Smooth muscle cell (in vitro differentiated cells): Measurements from ENCODE around the gene ZNF319. TPM values are rescaled to one million over a fixed set of nuclear protein-coding genes. Genes with fewer than 3 reads are reported as not detected.

Experiments
- DNase-seq: peaks from one replicate; lab custom pipeline; 2025; ENCODE audit not compliant: unreplicated experiment; lab: John Stamatoyannopoulos, UW
- H2AFZ ChIP-seq: fragments of 200-600 bp; sonication (generic); 2 replicates; pipeline ENCODE4 v1.6.0; 2016; ENCODE audit warnings: antibody characterized with exemption, low read depth, mild to moderate bottlenecking
- H3F3A ChIP-seq: fragments of 200-600 bp; sonication (generic); 2 replicates; pipeline ENCODE4 v1.6.0; 2017; ENCODE audit warnings: antibody characterized with exemption, low read depth
- H3K27ac ChIP-seq: fragments of 200-600 bp; sonication (generic); 2 replicates; pipeline ENCODE4 v1.5.1; 2016; ENCODE audit warnings: low read depth, mild to moderate bottlenecking
- H3K27me3 ChIP-seq: fragments of 200-600 bp; sonication (generic); 2 replicates; pipeline ENCODE4 v1.6.1; 2016; ENCODE audit warnings: low read depth, mild to moderate bottlenecking
- H3K36me3 ChIP-seq: fragments of 200-600 bp; sonication (generic); 2 replicates; pipeline ENCODE4 v1.5.1; 2016; ENCODE audit warnings: low read depth
- H3K4me1 ChIP-seq: fragments of 200-600 bp; sonication (generic); 2 replicates; pipeline ENCODE4 v1.5.1; 2016; ENCODE audit warnings: low read depth
- H3K4me2 ChIP-seq: fragments of 200-600 bp; sonication (generic); 2 replicates; pipeline ENCODE4 v1.6.0; 2016; ENCODE audit warnings: mild to moderate bottlenecking
- H3K4me3 ChIP-seq: fragments of 200-600 bp; sonication (generic); 2 replicates; pipeline ENCODE4 v1.5.1; 2016; ENCODE audit warnings: mild to moderate bottlenecking
- H3K79me2 ChIP-seq: fragments of 200-600 bp; sonication (generic); 2 replicates; pipeline ENCODE4 v1.6.0; 2016; ENCODE audit warnings: low read depth, mild to moderate bottlenecking
- H3K9ac ChIP-seq: fragments of 200-600 bp; sonication (generic); 2 replicates; pipeline ENCODE4 v1.6.0; 2016; ENCODE audit warnings: low read depth
- H3K9me3 ChIP-seq: fragments of 200-600 bp; sonication (generic); replicated peaks from 2 replicates; pipeline ENCODE4 v1.5.1; 2016; ENCODE audit warnings: low read depth
- H4K20me1 ChIP-seq: fragments of 200-600 bp; sonication (generic); 2 replicates; pipeline ENCODE4 v1.6.0; 2016; ENCODE audit warnings: low read depth
- WGBS: methylation state at CpG from one replicate; pipeline ENCODE4 v1.1.7; 2016; ENCODE audit warnings: low lambda C conversion rate; 5-methylcytosine and 5-hydroxymethylcytosine counted together
- polyA plus RNA-seq: library from polyadenylated mRNA; unstranded; fragments of >200 nt; fragmentation: Nextera tagmentation; extraction: Ambion mirVana; gene quantifications from 2 replicates; pipeline ENCODE4 v1.2.1, GENCODE V29; 2016
- total RNA-seq: library from RNA; depleted of rRNA; stranded (reverse); fragments of >200 nt; gene quantifications from 2 replicates; pipeline ENCODE4 v1.2.3, GENCODE V29; 2014
- TF ChIP-seq, protein P1 (sequence below): fragments of 200-600 bp; sonication (generic); IDR thresholded peaks from 2 replicates; pipeline ENCODE4 v1.5.1; 2017; ENCODE audit warnings: borderline replicate concordance, mild to moderate bottlenecking, antibody characterized with exemption; ENCODE audit not compliant: insufficient read depth, poor library complexity, severe bottlenecking

Gene ZNF319
- total and polyA plus RNA-seq, 2 experiments from 2014 or later = 3.1 to 4.0 TPM

GRCh38 chr16:58042886-58043515 lies 42.5 kb upstream of the ZNF319 start:
- Histone ChIP-seq H3K9ac (no peak overlapping the region), H3K4me2 (no peak overlapping the region), H3K36me3 (no peaks in the 10 kb centered on the region), H2AFZ (no peak overlapping the region), H3K4me3 (no peak overlapping the region), H4K20me1 (no peaks in the 10 kb centered on the region), H3K27ac (no peak overlapping the region), H3K79me2 (no peaks in the 10 kb centered on the region), H3K4me1 (no peaks in the 10 kb centered on the region), H3K27me3 (no peaks in the 10 kb centered on the region), H3K9me3 (no peaks in the 10 kb centered on the region), H3F3A (no peaks in the 10 kb centered on the region)
- TF ChIP-seq, protein P1, sequence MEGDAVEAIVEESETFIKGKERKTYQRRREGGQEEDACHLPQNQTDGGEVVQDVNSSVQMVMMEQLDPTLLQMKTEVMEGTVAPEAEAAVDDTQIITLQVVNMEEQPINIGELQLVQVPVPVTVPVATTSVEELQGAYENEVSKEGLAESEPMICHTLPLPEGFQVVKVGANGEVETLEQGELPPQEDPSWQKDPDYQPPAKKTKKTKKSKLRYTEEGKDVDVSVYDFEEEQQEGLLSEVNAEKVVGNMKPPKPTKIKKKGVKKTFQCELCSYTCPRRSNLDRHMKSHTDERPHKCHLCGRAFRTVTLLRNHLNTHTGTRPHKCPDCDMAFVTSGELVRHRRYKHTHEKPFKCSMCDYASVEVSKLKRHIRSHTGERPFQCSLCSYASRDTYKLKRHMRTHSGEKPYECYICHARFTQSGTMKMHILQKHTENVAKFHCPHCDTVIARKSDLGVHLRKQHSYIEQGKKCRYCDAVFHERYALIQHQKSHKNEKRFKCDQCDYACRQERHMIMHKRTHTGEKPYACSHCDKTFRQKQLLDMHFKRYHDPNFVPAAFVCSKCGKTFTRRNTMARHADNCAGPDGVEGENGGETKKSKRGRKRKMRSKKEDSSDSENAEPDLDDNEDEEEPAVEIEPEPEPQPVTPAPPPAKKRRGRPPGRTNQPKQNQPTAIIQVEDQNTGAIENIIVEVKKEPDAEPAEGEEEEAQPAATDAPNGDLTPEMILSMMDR = no peak
- no peak for DNase-seq
- 97% methylated on average over 15 of the region's 16 CpGs for WGBS

- Histone ChIP-seq H3K4me1 (no peaks in the 10 kb centered on the region), H3K79me2 (no peaks in the 10 kb centered on the region), H3K27me3 (no peaks in the 10 kb centered on the region), H4K20me1 (no peaks in the 10 kb centered on the region), H3K27ac (no peak overlapping the region), H3K36me3 (no peaks in the 10 kb centered on the region), H2AFZ (no peak overlapping the region), H3F3A (no peaks in the 10 kb centered on the region), H3K9ac (no peak overlapping the region), H3K4me2 (no peak overlapping the region), H3K9me3 (no peaks in the 10 kb centered on the region), H3K4me3 (no peak overlapping the region)
- no peak for DNase-seq
- WGBS = 97% methylated on average over 22 of the region's 22 CpGs
- TF ChIP-seq, protein P1 = no peak
Measured at GRCh38 chr16:58042001-58042885, 41.8 kb upstream of the ZNF319 start.

GRCh38 chr16:58041628-58041955 lies 41.1 kb upstream of the ZNF319 start:
- no peaks in the 10 kb centered on the region for H3F3A ChIP-seq
- no peaks in the 10 kb centered on the region for H3K36me3 ChIP-seq
- no peak overlapping the region for H2AFZ ChIP-seq
- no peak overlapping the region for H3K4me2 ChIP-seq
- no peak overlapping the region for H3K27ac ChIP-seq
- no peak for DNase-seq
- no peaks in the 10 kb centered on the region for H3K27me3 ChIP-seq
- no peak overlapping the region for H3K4me3 ChIP-seq
- TF ChIP-seq, protein P1 = no peak
- no peaks in the 10 kb centered on the region for H3K4me1 ChIP-seq
- no peak overlapping the region for H3K9ac ChIP-seq
- no peaks in the 10 kb centered on the region for H3K79me2 ChIP-seq
- no peaks in the 10 kb centered on the region for H4K20me1 ChIP-seq
- WGBS = 100% methylated on average over 4 of the region's 18 CpGs
- no peaks in the 10 kb centered on the region for H3K9me3 ChIP-seq
